ENCODE results near the gene DNAJC16.

DNA sequence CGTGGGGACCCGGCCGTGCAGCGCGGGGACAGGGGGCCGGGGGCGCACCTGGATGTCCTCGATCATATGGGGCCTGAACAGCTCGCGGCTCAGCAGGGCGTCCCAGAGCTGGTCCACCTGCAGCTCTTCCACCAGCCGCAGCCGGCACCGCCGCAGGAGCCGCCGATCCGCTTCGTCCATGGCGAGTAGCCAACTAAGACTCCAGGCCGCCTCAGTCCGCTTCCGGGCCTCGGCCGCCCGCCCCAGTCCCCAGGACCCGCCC, 2.7 kb upstream of the DNAJC16 start, which contains the start of gene CASP9:
- TF ChIP-seq, protein P1, sequence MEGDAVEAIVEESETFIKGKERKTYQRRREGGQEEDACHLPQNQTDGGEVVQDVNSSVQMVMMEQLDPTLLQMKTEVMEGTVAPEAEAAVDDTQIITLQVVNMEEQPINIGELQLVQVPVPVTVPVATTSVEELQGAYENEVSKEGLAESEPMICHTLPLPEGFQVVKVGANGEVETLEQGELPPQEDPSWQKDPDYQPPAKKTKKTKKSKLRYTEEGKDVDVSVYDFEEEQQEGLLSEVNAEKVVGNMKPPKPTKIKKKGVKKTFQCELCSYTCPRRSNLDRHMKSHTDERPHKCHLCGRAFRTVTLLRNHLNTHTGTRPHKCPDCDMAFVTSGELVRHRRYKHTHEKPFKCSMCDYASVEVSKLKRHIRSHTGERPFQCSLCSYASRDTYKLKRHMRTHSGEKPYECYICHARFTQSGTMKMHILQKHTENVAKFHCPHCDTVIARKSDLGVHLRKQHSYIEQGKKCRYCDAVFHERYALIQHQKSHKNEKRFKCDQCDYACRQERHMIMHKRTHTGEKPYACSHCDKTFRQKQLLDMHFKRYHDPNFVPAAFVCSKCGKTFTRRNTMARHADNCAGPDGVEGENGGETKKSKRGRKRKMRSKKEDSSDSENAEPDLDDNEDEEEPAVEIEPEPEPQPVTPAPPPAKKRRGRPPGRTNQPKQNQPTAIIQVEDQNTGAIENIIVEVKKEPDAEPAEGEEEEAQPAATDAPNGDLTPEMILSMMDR (IDR thresholded peaks at IDR 0.05): peak in 1 of 6 experiments; percentile 10
- TF ChIP-seq POLR2A (IDR thresholded peaks at IDR 0.05): peak in 1 of 2 donors; percentile 88

Measured in Peyer's patch (tissue), 4 donors.